ENCODE measurements around the gene ZNF618.

Gene ZNF618

DNA sequence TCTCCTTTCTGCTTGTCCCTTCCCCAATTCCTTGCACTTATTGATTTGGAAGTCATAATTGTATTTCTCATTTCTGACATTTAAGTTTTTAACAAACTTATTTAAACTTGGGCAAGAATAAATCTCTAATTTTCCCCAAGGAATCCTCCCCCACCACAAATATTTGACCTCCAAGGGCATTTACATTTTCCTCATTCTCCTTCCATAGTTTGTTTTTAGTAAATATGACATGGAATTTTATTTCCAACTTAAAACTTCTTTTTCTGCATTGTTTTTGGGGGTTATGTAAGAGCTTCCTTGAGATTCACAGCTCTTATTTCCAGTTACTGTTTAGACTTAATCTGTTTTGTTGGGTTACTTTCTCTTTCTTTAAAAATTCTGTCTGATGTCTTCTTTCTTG, 64.9 kb downstream of the ZNF618 start:
- Histone ChIP-seq H3K27ac (ENCODE audit: low read length) (no peak overlapping the region), H3K27me3 (ENCODE audit: control insufficient read depth, insufficient read depth, low read length) (no peaks in the 10 kb centered on the region), H3K4me3 (ENCODE audit: low read length) (no peak overlapping the region), H3K36me3 (ENCODE audit: control insufficient read depth, low read depth, low read length) (no peaks in the 10 kb centered on the region), H3K9ac (ENCODE audit: low read length) (no peak overlapping the region), H3K9me3 (ENCODE audit: control insufficient read depth, low read depth, low read length) (no peaks in the 10 kb centered on the region), H3K4me1 (ENCODE audit: control insufficient read depth, low read depth, low read length) (peaks cover 14% of the 10 kb centered on the region)

DNA sequence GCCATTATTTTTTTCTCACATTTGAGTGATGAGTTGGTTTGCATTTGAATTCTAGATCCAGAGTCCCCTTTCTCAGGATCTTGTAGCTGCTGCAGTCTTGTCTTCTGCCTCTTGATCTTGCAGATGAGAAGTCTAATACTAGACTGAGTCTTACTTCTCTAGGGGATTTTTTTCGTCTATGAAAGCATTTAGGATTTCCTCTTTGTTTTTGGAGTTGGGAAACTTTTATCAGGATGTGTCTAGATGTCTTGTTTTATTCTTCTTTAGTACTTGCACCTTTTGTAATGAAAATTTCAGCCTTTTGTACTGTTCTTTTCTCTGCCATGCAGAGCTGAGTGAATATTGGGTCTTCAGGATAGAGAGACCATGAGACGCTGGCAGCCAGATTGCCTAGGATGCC, 65.4 kb downstream of the ZNF618 start:
- Histone ChIP-seq H3K4me3 (ENCODE audit: low read length) (no peak overlapping the region), H3K4me1 (ENCODE audit: control insufficient read depth, low read depth, low read length) (peaks cover 14% of the 10 kb centered on the region), H3K9ac (ENCODE audit: low read length) (no peak overlapping the region)

DNA sequence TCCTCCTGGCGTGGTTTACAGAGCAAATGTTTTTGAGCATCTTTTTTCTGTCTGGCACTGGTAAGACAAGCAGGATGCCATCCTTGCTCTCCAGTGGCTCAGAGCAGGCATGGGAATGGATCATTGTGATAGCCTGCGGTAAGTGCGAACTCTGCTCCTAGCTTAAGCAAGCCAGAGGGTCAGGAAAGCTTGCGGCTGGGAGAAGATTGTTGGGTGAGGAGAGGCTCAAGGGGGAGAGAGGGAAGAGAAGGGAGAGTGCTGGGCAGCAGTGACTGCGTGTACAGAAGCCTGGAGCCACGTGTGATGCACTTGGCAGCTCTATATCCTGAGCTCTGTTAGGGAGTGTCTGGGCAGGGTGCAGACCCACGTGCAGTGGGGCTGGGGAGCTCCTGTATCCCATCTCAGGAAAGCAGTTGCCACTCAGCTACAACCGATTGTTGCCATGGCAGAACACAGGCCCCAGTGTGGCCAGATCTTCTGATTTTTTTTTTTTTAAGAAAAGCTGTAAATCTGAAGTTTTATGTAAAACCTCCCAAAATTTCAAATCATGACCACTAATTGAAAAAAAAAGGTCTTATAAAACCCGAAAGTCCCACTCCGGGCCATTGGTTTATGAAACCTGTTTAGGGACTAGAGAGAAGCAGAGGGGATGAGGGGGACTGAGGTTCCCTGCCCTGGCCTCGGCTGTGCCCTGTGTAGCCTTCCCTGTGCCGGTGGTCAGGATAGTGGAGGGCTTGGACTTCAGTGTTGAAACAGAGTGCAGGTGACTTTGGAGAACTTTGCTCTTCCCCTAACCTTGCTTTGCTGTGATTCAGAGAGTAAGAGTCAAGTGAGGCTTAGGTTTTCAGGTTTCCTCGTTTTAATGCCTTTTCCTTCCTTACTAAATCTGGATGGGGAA, 67.3 kb downstream of the ZNF618 start:
- Histone ChIP-seq H3K27ac (ENCODE audit: low read length) (no peak overlapping the region), H3K36me3 (ENCODE audit: control insufficient read depth, low read depth, low read length) (no peaks in the 10 kb centered on the region), H3K4me1 (ENCODE audit: control insufficient read depth, low read depth, low read length) (peaks cover 14% of the 10 kb centered on the region), H3K9ac (ENCODE audit: low read length) (no peak overlapping the region), H3K27me3 (ENCODE audit: control insufficient read depth, insufficient read depth, low read length) (no peaks in the 10 kb centered on the region), H3K9me3 (ENCODE audit: control insufficient read depth, low read depth, low read length) (no peaks in the 10 kb centered on the region), H3K4me3 (ENCODE audit: low read length) (no peak overlapping the region)

More for the DNA sequence above, 65.4 kb downstream of the ZNF618 start:
- Histone ChIP-seq H3K27me3 (ENCODE audit: control insufficient read depth, insufficient read depth, low read length) (no peaks in the 10 kb centered on the region), H3K27ac (ENCODE audit: low read length) (no peak overlapping the region), H3K9me3 (ENCODE audit: control insufficient read depth, low read depth, low read length) (no peaks in the 10 kb centered on the region), H3K36me3 (ENCODE audit: control insufficient read depth, low read depth, low read length) (no peaks in the 10 kb centered on the region)

DNA sequence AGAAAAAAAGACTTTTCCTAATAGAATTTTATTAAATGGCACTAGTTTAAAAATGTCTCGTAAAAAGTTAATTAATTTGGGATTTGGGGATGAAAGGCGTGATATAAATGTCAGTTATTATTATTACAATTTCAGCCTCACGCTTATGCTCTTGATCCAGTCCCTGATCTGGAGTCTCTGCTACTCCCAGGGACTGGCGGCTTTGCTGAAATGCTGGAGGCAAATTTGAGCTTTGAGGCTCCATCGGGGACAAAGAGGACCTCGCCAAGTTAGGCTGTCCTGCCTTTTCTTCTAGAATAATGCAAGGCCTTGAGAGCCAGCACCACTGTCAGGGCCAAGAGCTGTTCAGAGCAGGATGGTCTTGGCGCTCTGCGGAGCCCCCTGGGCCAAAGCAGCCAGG, 69.7 kb downstream of the ZNF618 start:
- no peaks in the 10 kb centered on the region for H3K27me3 ChIP-seq (ENCODE audit: control insufficient read depth, insufficient read depth, low read length)
- no peak overlapping the region for H3K9ac ChIP-seq (ENCODE audit: low read length)

DNA sequence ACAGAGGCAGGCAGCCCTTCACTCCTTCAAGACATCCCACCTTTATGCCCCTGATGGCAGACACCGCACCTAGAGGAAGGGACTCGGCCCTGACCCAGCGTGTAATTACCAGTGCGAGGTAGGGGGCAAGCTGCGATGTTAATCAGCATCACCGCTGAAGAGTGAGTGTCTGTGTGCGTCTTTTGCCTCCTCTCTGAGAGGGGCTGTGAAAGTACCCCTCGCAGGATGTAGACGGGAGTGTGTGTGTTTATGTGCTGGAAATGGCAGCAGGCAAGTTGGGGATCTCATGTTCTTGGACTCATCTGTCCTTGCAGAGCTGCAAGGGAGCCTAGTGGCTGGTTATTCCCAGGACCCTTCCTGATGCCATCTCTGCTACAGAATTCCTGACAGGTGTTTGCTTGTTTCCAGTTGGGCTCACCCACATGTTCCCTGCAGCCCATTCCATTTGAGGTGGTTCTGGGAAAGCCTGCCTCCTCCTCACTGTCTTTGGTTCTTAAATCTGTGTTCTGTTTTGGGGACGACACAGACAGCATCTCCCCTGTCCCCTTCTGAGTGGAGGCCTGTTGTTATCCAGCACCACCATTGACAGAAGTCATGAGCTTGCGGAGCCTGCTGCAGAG, 70.5 kb downstream of the ZNF618 start:
- no peaks in the 10 kb centered on the region for H3K36me3 ChIP-seq (ENCODE audit: control insufficient read depth, low read depth, low read length)
- peaks cover 3% of the 10 kb centered on the region for H3K4me1 ChIP-seq (ENCODE audit: control insufficient read depth, low read depth, low read length)
- H3K4me3 ChIP-seq (ENCODE audit: low read length) = no peak overlapping the region
- no peak overlapping the region for H3K27ac ChIP-seq (ENCODE audit: low read length)
- no peaks in the 10 kb centered on the region for H3K27me3 ChIP-seq (ENCODE audit: control insufficient read depth, insufficient read depth, low read length)
- H3K9ac ChIP-seq (ENCODE audit: low read length) = no peak overlapping the region
- H3K9me3 ChIP-seq (ENCODE audit: control insufficient read depth, low read depth, low read length) = no peaks in the 10 kb centered on the region

More for the DNA sequence above, 69.7 kb downstream of the ZNF618 start:
- no peaks in the 10 kb centered on the region for H3K36me3 ChIP-seq (ENCODE audit: control insufficient read depth, low read depth, low read length)
- no peaks in the 10 kb centered on the region for H3K9me3 ChIP-seq (ENCODE audit: control insufficient read depth, low read depth, low read length)
- H3K4me3 ChIP-seq (ENCODE audit: low read length) = no peak overlapping the region
- H3K27ac ChIP-seq (ENCODE audit: low read length) = no peak overlapping the region
- peaks cover 11% of the 10 kb centered on the region for H3K4me1 ChIP-seq (ENCODE audit: control insufficient read depth, low read depth, low read length)

DNA sequence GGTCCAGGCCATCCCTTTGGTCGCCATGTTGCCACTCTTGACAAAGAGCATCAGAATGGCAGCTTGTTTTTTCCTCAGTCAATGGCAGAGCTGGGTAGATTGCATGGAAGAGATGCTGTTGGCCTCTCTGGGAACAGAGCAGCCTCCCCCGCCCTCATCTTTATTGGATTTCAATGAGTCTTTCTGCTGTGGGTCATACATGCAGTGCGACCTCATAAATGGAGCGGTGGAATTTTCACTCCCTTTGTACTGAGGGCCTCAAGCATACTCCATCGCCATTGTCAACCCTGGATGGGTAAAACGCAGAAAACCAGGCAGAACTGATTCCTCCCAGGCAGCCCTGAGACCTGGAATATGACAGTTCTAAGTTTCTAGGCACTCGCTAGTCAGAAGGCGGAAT, 71.8 kb downstream of the ZNF618 start:
- no peaks in the 10 kb centered on the region for H3K4me1 ChIP-seq (ENCODE audit: control insufficient read depth, low read depth, low read length)
- H3K9me3 ChIP-seq (ENCODE audit: control insufficient read depth, low read depth, low read length) = no peaks in the 10 kb centered on the region
- no peak overlapping the region for H3K4me3 ChIP-seq (ENCODE audit: low read length)
- H3K9ac ChIP-seq (ENCODE audit: low read length) = no peak overlapping the region
- no peak overlapping the region for H3K27ac ChIP-seq (ENCODE audit: low read length)
- no peaks in the 10 kb centered on the region for H3K27me3 ChIP-seq (ENCODE audit: control insufficient read depth, insufficient read depth, low read length)
- no peaks in the 10 kb centered on the region for H3K36me3 ChIP-seq (ENCODE audit: control insufficient read depth, low read depth, low read length)

DNA sequence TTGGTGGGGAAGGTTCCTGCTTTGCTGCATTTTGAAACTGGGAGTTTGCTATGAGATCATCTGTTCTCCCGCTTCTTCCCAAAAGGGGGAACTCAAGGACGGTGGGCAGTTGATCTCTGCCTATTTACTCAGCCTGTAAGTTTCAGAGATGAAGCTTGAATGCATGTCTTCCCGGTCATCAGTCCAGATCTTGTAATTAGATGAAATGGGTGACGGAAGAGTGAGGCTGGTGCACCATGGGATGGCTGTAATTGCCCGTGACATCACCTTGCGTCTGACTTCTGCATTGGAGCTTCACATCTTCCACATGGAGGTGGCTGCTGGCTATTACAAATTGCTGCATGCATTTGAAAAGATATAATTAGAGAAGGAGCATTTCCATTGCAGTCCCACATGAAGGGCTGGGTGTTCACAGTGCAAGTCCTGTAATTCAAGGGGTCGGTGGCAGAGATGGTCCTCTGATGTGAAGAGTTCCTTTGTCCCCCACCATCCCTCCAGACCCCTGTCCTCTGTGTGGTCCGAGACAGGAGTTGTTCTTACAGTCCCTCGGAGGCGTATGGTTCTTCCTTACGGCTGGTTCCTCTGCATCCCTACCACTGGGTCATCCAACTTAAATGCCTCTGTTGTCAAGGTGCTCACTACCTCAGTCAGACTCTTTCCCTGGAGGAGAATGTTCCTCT, 72.9 kb downstream of the ZNF618 start:
- Histone ChIP-seq H3K27me3 (ENCODE audit: control insufficient read depth, insufficient read depth, low read length) (no peaks in the 10 kb centered on the region), H3K9ac (ENCODE audit: low read length) (no peak overlapping the region), H3K27ac (ENCODE audit: low read length) (no peak overlapping the region)

DNA sequence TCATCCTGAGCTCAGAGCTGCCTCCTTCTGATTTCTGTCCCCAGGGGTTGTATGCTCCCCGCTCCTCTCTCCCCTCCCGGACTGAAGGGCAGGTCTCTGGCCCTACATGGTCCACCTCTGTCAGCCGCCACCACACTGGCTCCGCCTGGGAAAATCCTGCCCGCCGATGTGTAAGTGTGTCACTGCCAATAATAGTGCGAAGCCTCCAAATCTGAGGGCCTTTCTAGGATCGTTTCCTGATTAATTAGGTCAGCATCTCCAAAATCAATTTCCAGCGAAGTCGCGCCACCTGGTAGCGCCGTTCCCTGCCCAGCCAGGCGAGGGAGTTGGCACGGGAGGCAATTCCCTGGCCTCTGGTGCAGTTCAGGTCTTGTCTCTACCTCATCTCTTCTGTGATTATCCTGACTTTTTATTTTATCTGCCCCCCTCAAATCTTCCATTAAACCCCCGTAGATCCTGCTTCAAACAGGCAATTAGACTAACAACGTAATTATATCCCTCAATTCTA, 73.5 kb downstream of the ZNF618 start:
- H3K9me3 ChIP-seq (ENCODE audit: control insufficient read depth, low read depth, low read length) = no peaks in the 10 kb centered on the region
- no peak overlapping the region for H3K4me3 ChIP-seq (ENCODE audit: low read length)
- H3K4me1 ChIP-seq (ENCODE audit: control insufficient read depth, low read depth, low read length) = no peaks in the 10 kb centered on the region
- H3K9ac ChIP-seq (ENCODE audit: low read length) = no peak overlapping the region
- no peaks in the 10 kb centered on the region for H3K36me3 ChIP-seq (ENCODE audit: control insufficient read depth, low read depth, low read length)
- no peaks in the 10 kb centered on the region for H3K27me3 ChIP-seq (ENCODE audit: control insufficient read depth, insufficient read depth, low read length)
- H3K27ac ChIP-seq (ENCODE audit: low read length) = no peak overlapping the region

More for the DNA sequence above, 72.9 kb downstream of the ZNF618 start:
- H3K4me1 ChIP-seq (ENCODE audit: control insufficient read depth, low read depth, low read length) = no peaks in the 10 kb centered on the region
- no peak overlapping the region for H3K4me3 ChIP-seq (ENCODE audit: low read length)
- no peaks in the 10 kb centered on the region for H3K9me3 ChIP-seq (ENCODE audit: control insufficient read depth, low read depth, low read length)
- H3K36me3 ChIP-seq (ENCODE audit: control insufficient read depth, low read depth, low read length) = no peaks in the 10 kb centered on the region

DNA sequence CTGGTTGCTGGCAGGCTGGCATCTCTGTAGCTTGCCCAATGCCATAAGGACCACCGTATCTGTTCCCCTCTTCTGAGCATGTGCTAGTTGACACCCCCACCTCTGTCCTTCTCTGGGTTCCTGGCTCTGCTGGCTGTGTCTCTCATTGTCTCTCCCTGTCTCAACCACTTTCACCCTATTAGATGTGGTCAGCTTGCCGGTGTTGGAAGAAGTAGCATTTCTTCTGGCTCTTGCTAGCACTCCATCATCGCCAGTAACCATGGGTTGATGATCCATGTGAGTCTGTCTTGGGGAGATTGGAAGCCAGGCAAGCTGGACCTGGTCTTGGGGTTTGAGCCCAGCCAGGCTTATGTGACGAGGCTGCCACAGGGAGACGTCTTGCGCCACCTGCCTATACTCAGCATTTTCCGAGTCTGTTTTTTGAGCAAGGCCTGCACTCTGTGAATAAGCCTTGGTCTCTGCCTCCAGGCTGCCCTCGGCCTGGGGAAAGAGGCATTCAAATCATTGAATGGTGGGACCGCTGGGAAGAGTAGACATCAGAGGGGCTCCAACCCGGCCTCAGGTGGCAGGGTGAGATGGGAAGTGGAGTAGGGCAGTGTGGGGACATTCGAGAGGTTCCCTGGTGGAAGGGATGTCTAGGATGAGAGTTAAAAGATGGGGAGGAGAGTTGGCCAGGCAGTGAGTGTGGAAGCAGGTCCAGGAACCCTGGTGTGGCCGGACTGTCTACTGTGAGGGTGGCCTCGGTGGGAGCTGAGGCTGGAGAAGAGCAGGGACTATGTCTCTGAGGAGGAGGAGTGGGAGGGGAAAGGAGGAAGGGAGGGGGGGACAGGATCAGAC, 74.3 kb downstream of the ZNF618 start:
- Histone ChIP-seq H3K36me3 (ENCODE audit: control insufficient read depth, low read depth, low read length) (no peaks in the 10 kb centered on the region), H3K27me3 (ENCODE audit: control insufficient read depth, insufficient read depth, low read length) (no peaks in the 10 kb centered on the region), H3K4me1 (ENCODE audit: control insufficient read depth, low read depth, low read length) (no peaks in the 10 kb centered on the region), H3K9me3 (ENCODE audit: control insufficient read depth, low read depth, low read length) (no peaks in the 10 kb centered on the region), H3K27ac (ENCODE audit: low read length) (no peak overlapping the region), H3K4me3 (ENCODE audit: low read length) (no peak overlapping the region), H3K9ac (ENCODE audit: low read length) (no peak overlapping the region)

DNA sequence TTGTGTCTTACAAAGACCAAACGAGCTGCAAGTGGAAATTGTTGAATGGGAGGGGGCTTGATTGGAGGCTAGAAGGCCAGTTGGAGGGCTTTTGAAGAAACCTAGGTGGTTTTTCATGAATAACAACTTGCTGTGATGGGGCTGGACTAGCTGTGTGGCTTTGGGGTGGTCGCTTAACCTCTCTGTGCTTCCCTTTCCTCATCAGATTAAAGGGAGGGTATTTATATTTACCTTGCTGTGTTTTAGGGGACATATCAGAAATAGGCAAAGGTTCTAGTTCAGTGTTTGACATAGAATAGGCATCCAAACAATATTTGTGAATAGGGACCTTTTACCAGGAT, 74.9 kb downstream of the ZNF618 start:
- Histone ChIP-seq H3K36me3 (ENCODE audit: control insufficient read depth, low read depth, low read length) (no peaks in the 10 kb centered on the region), H3K4me3 (ENCODE audit: low read length) (no peak overlapping the region), H3K9me3 (ENCODE audit: control insufficient read depth, low read depth, low read length) (no peaks in the 10 kb centered on the region), H3K9ac (ENCODE audit: low read length) (no peak overlapping the region), H3K4me1 (ENCODE audit: control insufficient read depth, low read depth, low read length) (no peaks in the 10 kb centered on the region), H3K27me3 (ENCODE audit: control insufficient read depth, insufficient read depth, low read length) (no peaks in the 10 kb centered on the region), H3K27ac (ENCODE audit: low read length) (no peak overlapping the region)

DNA sequence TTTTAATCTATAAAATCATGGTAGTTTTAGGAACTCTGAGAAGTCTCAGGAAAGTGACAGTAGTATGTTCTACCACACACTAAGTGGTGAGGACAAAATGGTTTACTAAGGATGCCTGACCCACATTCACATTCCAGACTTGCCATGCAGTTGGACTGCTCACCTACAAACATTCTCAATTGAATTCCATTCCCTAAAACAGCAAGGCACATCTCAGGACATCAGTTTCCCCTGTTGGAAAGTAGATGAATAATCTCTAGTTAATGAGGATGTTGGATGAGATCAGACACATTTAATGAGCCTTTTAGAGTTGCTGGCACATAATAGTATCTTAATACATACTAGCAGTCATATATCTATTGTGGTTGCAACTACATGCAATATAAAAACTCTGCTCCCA, 76.6 kb downstream of the ZNF618 start:
- no peak overlapping the region for H3K4me3 ChIP-seq (ENCODE audit: low read length)
- H3K9ac ChIP-seq (ENCODE audit: low read length) = no peak overlapping the region
- no peak overlapping the region for H3K27ac ChIP-seq (ENCODE audit: low read length)
- no peaks in the 10 kb centered on the region for H3K4me1 ChIP-seq (ENCODE audit: control insufficient read depth, low read depth, low read length)
- H3K27me3 ChIP-seq (ENCODE audit: control insufficient read depth, insufficient read depth, low read length) = no peaks in the 10 kb centered on the region
- no peaks in the 10 kb centered on the region for H3K9me3 ChIP-seq (ENCODE audit: control insufficient read depth, low read depth, low read length)
- no peaks in the 10 kb centered on the region for H3K36me3 ChIP-seq (ENCODE audit: control insufficient read depth, low read depth, low read length)

Measured in iPS-18a (cell line).